Endodermal cell (in vitro differentiated cells): Measurements from ENCODE around the gene RPS5. TPM values are rescaled to one million over a fixed set of nuclear protein-coding genes. Genes with fewer than 3 reads are reported as not detected.

Source experiments
- DNase-seq: peaks from one replicate; pipeline ENCODE4 v3.0.0-alpha.2; 2017
- H3K27ac ChIP-seq: 2 replicates; pipeline ENCODE4 v1.5.1; 2013; ENCODE audit warnings: mild to moderate bottlenecking, low read depth, low read length, moderate library complexity
- H3K27me3 ChIP-seq: 2 replicates; pipeline ENCODE4 v1.6.1; 2013; ENCODE audit warnings: mild to moderate bottlenecking, low read length, moderate library complexity; ENCODE audit not compliant: insufficient read depth, control insufficient read depth, poor library complexity, severe bottlenecking
- H3K36me3 ChIP-seq: 2 replicates; pipeline ENCODE4 v1.7.0; 2013; ENCODE audit warnings: mild to moderate bottlenecking, low read length, moderate library complexity; ENCODE audit not compliant: control insufficient read depth, insufficient read depth
- H3K4me1 ChIP-seq: one replicate; pipeline ENCODE4 v1.7.0; 2013; ENCODE audit warnings: low read length; ENCODE audit not compliant: control insufficient read depth, insufficient read depth
- H3K4me3 ChIP-seq: 2 replicates; pipeline ENCODE4 v1.5.1; 2013; ENCODE audit warnings: mild to moderate bottlenecking, low read length, moderate library complexity
- H3K9ac ChIP-seq: 2 replicates; pipeline ENCODE4 v1.6.1; 2013; ENCODE audit warnings: mild to moderate bottlenecking, low read length, moderate library complexity; ENCODE audit not compliant: poor library complexity, severe bottlenecking; ENCODE audit errors: extremely low read depth
- H3K9me3 ChIP-seq: 2 replicates; pipeline ENCODE4 v1.6.1; 2013; ENCODE audit warnings: mild to moderate bottlenecking, low read length, moderate library complexity; ENCODE audit not compliant: control insufficient read depth
- H3K27ac Mint-ChIP-seq: 2 replicates; pipeline ENCODE4 v1.8.0; 2020; ENCODE audit warnings: mixed read lengths
- H3K27me3 Mint-ChIP-seq: 2 replicates; pipeline ENCODE4 v1.8.0; 2021; ENCODE audit warnings: mild to moderate bottlenecking, mixed read lengths; ENCODE audit not compliant: insufficient read depth
- H3K36me3 Mint-ChIP-seq: 2 replicates; pipeline ENCODE4 v1.8.0; 2020; ENCODE audit warnings: low read depth, mixed read lengths
- H3K4me1 Mint-ChIP-seq: 2 replicates; pipeline ENCODE4 v1.8.0; 2020; ENCODE audit warnings: mixed read lengths
- H3K4me3 Mint-ChIP-seq: 2 replicates; pipeline ENCODE4 v1.8.0; 2020; ENCODE audit warnings: mild to moderate bottlenecking, moderate library complexity, mixed read lengths
- H3K9me3 Mint-ChIP-seq: 2 replicates; pipeline ENCODE4 v1.8.0; 2020; ENCODE audit warnings: mild to moderate bottlenecking, mixed read lengths
- CTCF ChIP-seq: fragments of 200-600 bp; sonication (generic); conservative IDR thresholded peaks from 2 replicates; pipeline ENCODE4 v1.5.0; 2021; ENCODE audit warnings: antibody characterized with exemption, mild to moderate bottlenecking
- WGBS, 2 experiments: methylation state at CpG; one replicate each; pipeline versions ENCODE4 v1.1.5 to v1.1.7; 2013; ENCODE audit warnings: missing lambda C conversion rate in 2 of 2, mixed read lengths in 1 of 2; ENCODE audit not compliant: insufficient coverage in 1 of 2, insufficient read length in 1 of 2; 5-methylcytosine and 5-hydroxymethylcytosine counted together
- total RNA-seq, 2 donors: library from RNA; stranded (reverse); fragmentation: NEBNext Ultra II Directional in 1 of 2; extraction: Animal tissue kit (Norgen Biotek cat#: 25700) in 1 of 2; gene quantifications; 2 replicates in 1 of 2; 3 replicates in 1 of 2; pipeline ENCODE4 v1.2.1, GENCODE V29; 2021

The RPS5 gene
- total RNA-seq, 2 donors from 2014 or later, result 896 to 1,039 TPM

DNA sequence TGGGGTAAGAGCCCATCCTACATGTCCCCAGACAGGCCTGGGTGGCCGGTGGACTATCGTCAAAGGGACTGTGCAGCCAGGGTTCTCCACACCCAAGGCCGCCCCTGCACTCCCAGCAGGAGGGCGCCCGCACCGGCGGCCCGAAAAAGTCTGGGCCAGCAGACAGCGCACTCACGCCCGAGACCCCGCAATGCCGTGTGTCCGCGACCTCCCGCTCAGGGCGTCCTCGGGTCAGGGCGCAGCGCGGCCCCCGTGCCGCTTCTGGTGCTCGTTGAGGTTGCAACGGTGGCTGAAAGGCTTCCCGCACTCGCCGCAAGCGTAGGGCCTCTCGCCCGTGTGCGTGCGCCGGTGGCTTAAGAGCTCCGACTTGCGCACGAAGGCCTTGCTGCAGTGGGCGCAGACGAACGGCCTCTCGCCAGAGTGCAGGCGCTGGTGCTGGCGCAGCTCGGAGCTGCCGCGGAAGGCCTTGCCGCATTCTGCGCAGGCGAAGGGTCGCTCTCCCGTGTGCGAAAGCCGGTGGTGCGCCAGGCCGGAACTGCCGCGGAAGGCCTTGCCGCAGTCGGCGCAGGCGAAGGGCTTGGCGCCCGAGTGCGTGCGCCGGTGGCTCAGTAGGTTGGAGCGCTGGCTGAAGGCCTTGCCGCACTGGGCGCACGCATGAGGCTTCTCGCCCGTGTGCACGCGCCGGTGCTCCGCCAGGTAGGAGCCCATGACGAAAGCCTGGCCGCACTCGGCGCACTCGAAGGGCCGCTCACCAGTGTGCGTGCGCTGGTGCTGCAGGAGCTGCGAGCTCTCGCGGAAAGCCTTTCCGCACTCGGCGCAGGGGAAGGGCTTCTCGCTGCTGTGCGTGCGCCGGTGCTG is 30.9 kb upstream of the RPS5 start:
- peak; percentile 50 for DNase-seq
- Histone ChIP-seq H3K4me3 (no peak overlapping the region), H3K9me3 (no peaks in the 10 kb centered on the region), H3K36me3 (no peaks in the 10 kb centered on the region), H3K9ac (no peak overlapping the region), H3K27me3 (no peaks in the 10 kb centered on the region), H3K4me1 (no peaks in the 10 kb centered on the region), H3K27ac (no peak overlapping the region)
- no peak overlapping the region for H3K4me3 Mint-ChIP-seq
- H3K4me1 Mint-ChIP-seq, result no peaks in the 10 kb centered on the region
- 97 to 98% methylated on average over 69 to 94 of the region's 94 CpGs for WGBS, 2 experiments
- no peaks in the 10 kb centered on the region for H3K36me3 Mint-ChIP-seq
- no peak overlapping the region for H3K27ac Mint-ChIP-seq
- no peak for TF ChIP-seq CTCF
- H3K27me3 Mint-ChIP-seq, result peaks cover 17% of the 10 kb centered on the region
- no peaks in the 10 kb centered on the region for H3K9me3 Mint-ChIP-seq

- Mint-ChIP-seq H3K27ac (no peak overlapping the region), H3K9me3 (no peaks in the 10 kb centered on the region), H3K27me3 (peaks cover 15% of the 10 kb centered on the region), H3K4me1 (no peaks in the 10 kb centered on the region), H3K4me3 (no peak overlapping the region), H3K36me3 (no peaks in the 10 kb centered on the region)
- WGBS, 2 experiments, result 93 to 94% methylated on average over 38 to 75 of the region's 75 CpGs
- TF ChIP-seq CTCF, result no peak
- H3K4me3 ChIP-seq, result no peak overlapping the region
- DNase-seq, result peak; percentile 55
- H3K9me3 ChIP-seq, result no peaks in the 10 kb centered on the region
- H3K36me3 ChIP-seq, result no peaks in the 10 kb centered on the region
- no peak overlapping the region for H3K27ac ChIP-seq
- H3K4me1 ChIP-seq, result no peaks in the 10 kb centered on the region
- no peaks in the 10 kb centered on the region for H3K27me3 ChIP-seq
- no peak overlapping the region for H3K9ac ChIP-seq
Observed at GRCh38 chr19:58356766-58357480, 30.1 kb upstream of the RPS5 start.

DNA sequence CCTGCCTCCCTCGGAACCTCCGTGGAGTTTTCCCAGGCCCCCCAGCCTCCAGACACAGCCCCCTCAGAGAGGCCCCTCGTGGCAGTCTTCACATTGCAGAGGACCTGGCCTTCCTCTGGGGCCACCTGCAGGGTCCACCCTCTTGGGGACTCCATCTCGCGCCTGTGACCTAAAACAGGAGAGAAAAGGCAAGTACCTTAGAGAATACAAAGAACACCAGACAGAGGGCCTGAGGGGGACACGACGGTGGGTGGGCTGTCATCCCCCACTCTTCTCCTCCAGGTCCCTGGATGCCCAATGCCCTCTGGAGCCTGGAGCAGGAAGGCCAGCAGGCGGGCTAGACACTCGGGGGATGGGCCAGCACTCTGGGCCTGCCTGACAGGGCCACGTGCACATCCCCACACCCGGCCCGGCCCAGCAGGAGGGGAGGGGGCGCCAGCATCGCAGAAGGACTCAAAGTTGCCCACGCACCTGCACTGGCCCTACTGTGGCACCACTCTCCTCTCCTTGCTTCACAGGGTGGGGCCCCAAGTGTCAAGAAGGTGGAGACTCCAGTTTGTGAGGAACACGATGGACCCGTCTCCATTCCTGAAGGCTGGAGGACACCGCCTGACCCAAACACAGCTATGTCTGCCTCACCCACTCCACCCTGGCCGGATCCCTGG is 29.5 kb upstream of the RPS5 start:
- no peaks in the 10 kb centered on the region for H3K36me3 ChIP-seq
- WGBS, 2 experiments, result 56 to 82% methylated on average over 8 to 19 of the region's 19 CpGs
- H3K4me1 ChIP-seq, result no peaks in the 10 kb centered on the region
- Mint-ChIP-seq H3K9me3 (no peaks in the 10 kb centered on the region), H3K4me1 (no peaks in the 10 kb centered on the region), H3K27me3 (peaks cover 11% of the 10 kb centered on the region), H3K4me3 (no peak overlapping the region), H3K36me3 (no peaks in the 10 kb centered on the region), H3K27ac (no peak overlapping the region)
- no peak for TF ChIP-seq CTCF
- H3K27me3 ChIP-seq, result no peaks in the 10 kb centered on the region
- no peaks in the 10 kb centered on the region for H3K9me3 ChIP-seq
- peak; percentile 53 for DNase-seq
- no peak overlapping the region for H3K27ac ChIP-seq
- H3K4me3 ChIP-seq, result no peak overlapping the region
- H3K9ac ChIP-seq, result no peak overlapping the region
